ENCODE data around the gene NBEAL1.
"Not testable (repeated sequence)": the region's sequence is repeated elsewhere in the genome, so short reads cannot be mapped to it uniquely, and the experiment has no call there.

The NBEAL1 gene

GRCh38 chr2:203225423-203226039 lies 210.9 kb downstream of the NBEAL1 start:
- peak; percentile 31 for DNase-seq (ENCODE audit: low read depth, low spot score)

DNA sequence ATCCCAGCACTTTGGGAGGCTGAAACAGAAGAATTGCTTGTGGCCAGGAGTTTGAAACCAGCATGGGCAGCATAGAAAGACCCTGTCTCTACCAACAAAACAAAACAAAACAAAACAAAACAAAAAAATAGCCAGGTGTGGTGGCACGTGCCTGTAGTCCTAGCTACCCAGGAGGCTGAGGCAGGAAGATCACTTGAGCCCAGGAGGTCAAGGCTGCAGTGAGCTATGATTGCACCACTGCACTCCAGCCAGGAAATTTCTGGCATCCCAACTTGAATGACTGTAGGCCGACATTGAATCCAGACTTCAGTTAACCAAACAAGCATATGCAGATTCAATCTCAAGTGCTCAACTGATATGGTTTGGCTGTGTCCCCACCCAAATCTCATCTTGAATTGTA lies 215.0 kb downstream of the NBEAL1 start:
- not testable (repeated sequence) for DNase-seq (ENCODE audit: low read depth, low spot score)

GRCh38 chr2:203237346-203238238 lies 222.9 kb downstream of the NBEAL1 start:
- DNase-seq (ENCODE audit: low read depth, low spot score), result no peak

DNA sequence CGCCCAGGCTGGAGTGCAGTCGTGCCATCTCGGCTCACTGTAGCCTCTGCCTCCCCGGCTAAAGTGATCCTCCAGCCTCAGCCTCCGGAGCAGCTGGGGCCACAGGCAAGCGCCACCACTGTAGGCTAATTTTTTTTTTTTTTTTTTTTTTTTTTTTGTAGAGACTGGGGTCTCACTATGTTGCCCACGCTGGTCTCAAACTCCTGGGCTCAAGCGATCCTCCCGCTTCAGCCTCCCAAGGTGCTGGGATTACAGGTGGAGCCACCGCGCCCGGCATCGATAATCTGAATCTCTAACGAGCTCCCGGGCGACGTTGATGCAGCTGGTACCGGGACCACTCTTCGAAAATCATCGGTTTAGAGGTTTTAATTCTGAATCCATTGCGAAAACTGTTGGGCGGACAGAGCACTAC lies 223.6 kb downstream of the NBEAL1 start:
- no peak for DNase-seq (ENCODE audit: low read depth, low spot score)

DNA sequence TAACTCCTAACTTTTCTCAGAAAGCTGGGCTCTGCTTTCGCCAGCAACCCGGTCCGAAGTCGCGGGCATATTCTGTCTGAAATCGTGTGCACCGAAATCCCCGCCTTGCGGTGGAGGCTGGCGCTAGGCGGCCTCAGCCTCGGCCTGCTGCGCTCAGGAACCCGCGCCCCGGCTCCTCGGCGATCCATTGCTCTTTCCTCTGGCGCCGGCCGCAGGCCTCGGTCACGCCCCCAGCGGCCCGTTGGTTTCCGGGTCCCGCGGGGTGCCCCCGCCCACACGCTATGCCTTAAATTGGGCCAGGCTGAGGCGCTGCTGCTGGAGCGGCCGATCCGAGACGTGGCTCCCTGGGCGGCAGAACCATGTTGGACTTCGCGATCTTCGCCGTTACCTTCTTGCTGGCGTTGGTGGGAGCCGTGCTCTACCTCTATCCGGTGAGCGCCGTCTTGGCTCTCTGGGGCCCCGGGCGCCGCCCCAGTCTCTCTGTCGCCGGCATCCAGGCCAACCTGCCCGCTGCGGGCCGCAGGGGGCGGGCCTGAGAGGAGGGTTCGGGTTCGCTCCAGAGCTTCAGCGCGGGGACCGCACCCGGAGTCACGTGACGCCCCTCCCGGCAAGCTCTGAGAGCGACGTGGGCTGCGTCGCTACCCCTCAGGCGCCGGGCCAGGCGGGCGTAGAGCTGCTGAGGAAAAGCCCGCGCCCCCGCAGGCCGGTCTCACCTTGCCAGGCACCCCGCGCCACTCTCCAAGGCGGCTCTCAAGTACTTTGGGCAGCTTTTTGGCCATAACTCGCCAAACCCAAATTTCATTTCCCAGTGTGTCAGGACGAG lies 224.2 kb downstream of the NBEAL1 start, which contains the start of gene CYP20A1:
Gene CYP20A1 (plus strand): TSS at position 315 of the 823 bp plus-strand sequence. CDS start 45 bp downstream, at position 360.
- peak; percentile 98 for DNase-seq (ENCODE audit: low read depth, low spot score)

- no peak for DNase-seq (ENCODE audit: low read depth, low spot score)
Measured at GRCh38 chr2:203240491-203240890, 225.8 kb downstream of the NBEAL1 start.

DNA sequence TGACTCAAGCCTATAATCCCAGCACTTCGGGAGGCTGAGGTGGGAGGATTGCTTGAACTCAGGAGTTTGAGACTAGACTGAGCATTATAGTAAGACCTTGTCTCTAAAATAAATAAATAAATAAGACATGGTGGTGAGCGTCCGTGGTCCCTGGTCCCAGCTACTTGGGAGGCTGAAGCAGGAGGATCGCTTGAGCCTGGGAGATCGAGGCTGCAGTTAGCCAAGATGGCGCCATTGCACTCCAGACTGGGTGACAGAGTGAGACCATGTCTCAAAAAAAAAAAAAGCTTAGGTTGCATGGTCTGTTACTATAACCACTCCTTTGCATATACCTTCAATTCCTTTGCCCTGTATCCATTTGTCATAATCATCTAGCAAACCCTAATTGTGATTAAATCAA lies 227.8 kb downstream of the NBEAL1 start:
- no peak for DNase-seq (ENCODE audit: low read depth, low spot score)

DNA sequence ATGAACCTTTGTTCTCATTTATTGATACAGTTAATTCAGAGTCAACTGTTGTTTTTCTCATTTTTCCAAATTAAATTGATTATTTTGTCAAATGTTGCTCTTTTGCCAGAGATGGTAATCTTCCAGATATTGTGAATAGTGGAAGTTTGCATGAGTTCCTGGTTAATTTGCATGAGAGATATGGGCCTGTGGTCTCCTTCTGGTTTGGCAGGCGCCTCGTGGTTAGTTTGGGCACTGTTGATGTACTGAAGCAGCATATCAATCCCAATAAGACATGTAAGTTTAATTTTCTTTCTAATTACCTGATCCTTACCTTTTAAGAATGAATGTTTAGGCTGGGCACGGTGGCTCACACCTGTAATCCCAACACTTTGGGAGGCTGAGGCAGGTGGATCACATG lies 232.0 kb downstream of the NBEAL1 start:
- DNase-seq (ENCODE audit: low read depth, low spot score), result no peak

DNA sequence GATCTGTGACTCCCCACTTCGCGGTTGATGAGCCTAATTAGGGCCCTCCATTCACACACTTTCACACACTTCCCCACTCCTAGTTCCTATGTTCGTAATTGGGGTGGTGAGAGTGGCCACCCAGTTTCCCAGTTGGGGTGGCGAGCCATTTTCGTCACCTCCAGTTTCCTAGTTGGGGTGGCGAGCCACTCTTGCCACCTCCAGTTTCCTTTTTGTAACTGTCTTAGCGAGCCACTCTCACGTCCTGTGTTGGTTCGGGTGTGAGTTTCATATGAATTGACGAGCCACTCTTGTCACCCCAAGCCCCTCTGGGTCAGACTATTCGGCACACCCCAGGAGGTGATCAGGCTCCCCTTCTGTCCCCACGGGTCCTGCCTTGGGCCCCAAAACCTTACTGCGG lies 238.1 kb downstream of the NBEAL1 start:
- DNase-seq (ENCODE audit: low read depth, low spot score), result no peak

GRCh38 chr2:203253422-203254095 lies 238.9 kb downstream of the NBEAL1 start:
- not testable (repeated sequence) for DNase-seq (ENCODE audit: low read depth, low spot score)

DNA sequence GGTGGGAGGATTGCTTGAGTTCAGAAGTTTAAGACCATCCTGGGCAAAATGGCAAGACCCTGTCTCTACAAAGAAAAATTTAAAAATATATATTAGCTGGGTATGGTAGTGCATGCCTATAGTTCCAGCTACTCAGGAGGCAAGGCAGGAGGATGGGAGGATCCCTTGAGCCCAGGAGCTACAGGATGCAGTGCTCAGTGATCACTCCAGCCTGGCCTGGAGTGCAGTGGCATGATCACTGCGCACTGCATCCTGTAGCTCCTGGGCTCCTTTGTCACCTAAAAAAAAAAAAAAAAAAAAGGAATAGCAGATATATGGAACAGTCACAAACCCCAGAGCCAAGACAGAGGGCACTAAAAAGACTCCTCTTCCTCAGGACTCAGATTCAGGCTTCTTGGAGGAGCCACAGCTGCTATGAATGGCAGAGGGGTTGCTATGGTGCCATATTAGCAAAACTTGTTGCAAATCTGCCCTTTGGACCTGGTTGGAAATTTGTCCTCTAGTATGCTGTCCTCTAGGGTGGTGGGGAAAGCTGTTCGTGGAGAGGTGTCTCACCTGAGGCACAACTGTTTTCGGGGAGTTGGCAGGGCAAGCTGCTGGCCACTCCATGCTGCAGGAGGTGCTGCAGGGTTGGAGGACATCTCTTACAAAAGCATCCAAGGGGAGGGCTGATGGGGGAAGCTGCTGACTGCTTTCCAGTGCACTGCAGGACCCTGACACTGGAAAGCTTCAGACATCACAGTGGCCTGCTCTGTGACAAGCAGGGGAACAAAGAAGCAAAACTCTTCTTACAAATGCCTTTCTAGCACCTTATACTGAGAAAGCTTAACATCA lies 246.9 kb downstream of the NBEAL1 start:
- no peak for DNase-seq (ENCODE audit: low read depth, low spot score)
